GM19035 (cell line): Measurements from ENCODE around the gene CDH15.

Experiments used
- ATAC-seq: cut with Tn5 transposase; IDR thresholded peaks from one replicate; pipeline ENCODE4 v1.9.1; 2021; ENCODE audit not compliant: unreplicated experiment

CDH15 gene

GRCh38 chr16:89140401-89140800, 31.1 kb upstream of the CDH15 start:
- ATAC-seq = no peak

- no peak for ATAC-seq
These were observed 30.3 kb upstream of the CDH15 start for GRCh38 chr16:89140981-89141883.

GRCh38 chr16:89141884-89142267, 29.7 kb upstream of the CDH15 start:
- no peak for ATAC-seq

- no peak for ATAC-seq
These were observed 28.9 kb upstream of the CDH15 start for GRCh38 chr16:89142474-89143195.

- ATAC-seq = no peak
These were observed 28.3 kb upstream of the CDH15 start for GRCh38 chr16:89143201-89143741.

- no peak for ATAC-seq
These were observed 27.5 kb upstream of the CDH15 start for GRCh38 chr16:89143911-89144675.

GRCh38 chr16:89144681-89145080, 26.9 kb upstream of the CDH15 start:
- ATAC-seq = no peak

- no peak for ATAC-seq
These were observed 26.0 kb upstream of the CDH15 start for GRCh38 chr16:89145406-89146161.

GRCh38 chr16:89146211-89147005, 25.1 kb upstream of the CDH15 start:
- no peak for ATAC-seq

GRCh38 chr16:89147085-89147817, 24.3 kb upstream of the CDH15 start:
- no peak for ATAC-seq

- no peak for ATAC-seq
These were observed 22.2 kb upstream of the CDH15 start for GRCh38 chr16:89149386-89149785.

- no peak for ATAC-seq
These were observed 21.3 kb upstream of the CDH15 start for GRCh38 chr16:89150090-89150835.

GRCh38 chr16:89150981-89151380, 20.6 kb upstream of the CDH15 start:
- no peak for ATAC-seq

GRCh38 chr16:89152831-89153700, 18.5 kb upstream of the CDH15 start:
- no peak for ATAC-seq

- ATAC-seq = no peak
These were observed 17.7 kb upstream of the CDH15 start for GRCh38 chr16:89153848-89154271.

- ATAC-seq = no peak
These were observed 17.0 kb upstream of the CDH15 start for GRCh38 chr16:89154390-89155183.
